SK-N-SH treated with all-trans-retinoic acid at 6 μM for 48 hours (cell line): ENCODE data around the gene AGTRAP.

Source experiments
- OSR1 ChIP-seq: fragments of 250-450 bp; sonication (Bioruptor Pico); IDR thresholded peaks from 2 replicates; pipeline ENCODE4 v1.8.0; 2022; ENCODE audit warnings: moderate library complexity, mild to moderate bottlenecking, inconsistent platforms
- RARB ChIP-seq: fragments of 250-450 bp; sonication (Bioruptor Pico); IDR thresholded peaks from 2 replicates; pipeline ENCODE4 v1.8.0; 2021; ENCODE audit warnings: mild to moderate bottlenecking, moderate library complexity

DNA sequence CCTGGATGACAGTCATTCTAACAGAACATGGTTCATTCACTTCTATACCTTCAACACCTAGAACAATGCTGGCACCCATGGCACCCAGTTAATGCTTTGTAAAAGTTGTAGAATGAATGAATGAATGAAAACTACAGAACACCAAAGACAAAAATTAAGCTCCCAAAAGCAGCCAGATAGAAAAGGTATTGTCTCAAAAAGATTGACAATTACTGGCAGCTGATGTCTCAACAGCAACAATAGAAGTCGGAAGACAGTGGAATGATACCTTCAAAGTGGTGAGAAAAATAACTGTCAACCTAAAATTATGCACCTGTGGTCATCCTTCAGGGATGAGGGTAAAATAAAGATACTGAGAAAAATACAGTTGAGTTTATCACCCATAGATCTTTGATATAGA lies 21.1 kb downstream of the AGTRAP start:
- no peak for TF ChIP-seq RARB
- no peak for TF ChIP-seq OSR1 (CRISPR knock-in tag)
